ENCODE results near the gene EMC7.

DNA sequence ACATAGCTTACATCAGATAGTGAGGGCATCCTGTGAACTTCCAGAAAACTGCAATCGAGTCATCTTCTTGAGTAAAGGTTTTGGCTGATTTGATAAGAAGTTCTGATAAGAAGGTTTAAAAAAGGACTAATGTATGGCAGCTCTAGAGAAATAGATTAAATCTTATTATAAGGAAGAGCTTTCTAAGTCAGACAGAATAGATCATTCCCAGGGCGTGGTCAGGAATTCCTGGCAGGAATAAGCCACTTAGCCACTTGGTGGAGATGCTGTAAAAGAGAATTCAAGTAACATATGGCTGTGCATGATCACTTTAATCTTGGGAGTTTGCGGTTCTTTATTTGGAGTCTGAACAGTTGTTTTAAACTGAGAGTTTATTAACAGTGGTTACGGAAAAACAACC, 17.6 kb upstream of the EMC7 start:
- TF ChIP-seq, protein P1, sequence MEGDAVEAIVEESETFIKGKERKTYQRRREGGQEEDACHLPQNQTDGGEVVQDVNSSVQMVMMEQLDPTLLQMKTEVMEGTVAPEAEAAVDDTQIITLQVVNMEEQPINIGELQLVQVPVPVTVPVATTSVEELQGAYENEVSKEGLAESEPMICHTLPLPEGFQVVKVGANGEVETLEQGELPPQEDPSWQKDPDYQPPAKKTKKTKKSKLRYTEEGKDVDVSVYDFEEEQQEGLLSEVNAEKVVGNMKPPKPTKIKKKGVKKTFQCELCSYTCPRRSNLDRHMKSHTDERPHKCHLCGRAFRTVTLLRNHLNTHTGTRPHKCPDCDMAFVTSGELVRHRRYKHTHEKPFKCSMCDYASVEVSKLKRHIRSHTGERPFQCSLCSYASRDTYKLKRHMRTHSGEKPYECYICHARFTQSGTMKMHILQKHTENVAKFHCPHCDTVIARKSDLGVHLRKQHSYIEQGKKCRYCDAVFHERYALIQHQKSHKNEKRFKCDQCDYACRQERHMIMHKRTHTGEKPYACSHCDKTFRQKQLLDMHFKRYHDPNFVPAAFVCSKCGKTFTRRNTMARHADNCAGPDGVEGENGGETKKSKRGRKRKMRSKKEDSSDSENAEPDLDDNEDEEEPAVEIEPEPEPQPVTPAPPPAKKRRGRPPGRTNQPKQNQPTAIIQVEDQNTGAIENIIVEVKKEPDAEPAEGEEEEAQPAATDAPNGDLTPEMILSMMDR (IDR thresholded peaks at IDR 0.05), result no peak
- TF ChIP-seq POLR2A (IDR thresholded peaks at IDR 0.05), result no peak
